Stimulated activated CD8-positive, alpha-beta memory T cell treated with anti-CD3 and anti-CD28 coated beads, Interleukin-4, amount 100 ng/mL, for 4 hours (primary cell): ENCODE measurements around the gene TSSK2.
"Not testable (repeated sequence)": the region's sequence is repeated elsewhere in the genome, so short reads cannot be mapped to it uniquely, and the experiment has no call there.

Source experiments
- DNase-seq, 2 donors: peaks; one replicate each; pipeline ENCODE4 v3.0.0-alpha.2; 2020; ENCODE audit warnings: low read depth in 2 of 2, low spot score in 1 of 2

Gene TSSK2

GRCh38 chr22:19130959-19131684, at the start of gene TSSK2:
Gene TSSK2, plus strand, starts transcription at chr22:19131308. Its CDS starts 92 bp downstream, at chr22:19131400.
- no peak for DNase-seq

GRCh38 chr22:19081351-19081750, 49.8 kb upstream of the TSSK2 start:
- no peak for DNase-seq

GRCh38 chr22:19082101-19082500, 49.0 kb upstream of the TSSK2 start:
- DNase-seq = no peak

- no peak for DNase-seq
These were observed 48.3 kb upstream of the TSSK2 start for GRCh38 chr22:19082793-19083192.

- DNase-seq = not testable (repeated sequence)
These were observed 47.0 kb upstream of the TSSK2 start for GRCh38 chr22:19084126-19084525.

- DNase-seq = not testable (repeated sequence)
These were observed 46.5 kb upstream of the TSSK2 start for GRCh38 chr22:19084586-19084985.

GRCh38 chr22:19085233-19085718, 45.8 kb upstream of the TSSK2 start:
- DNase-seq = no peak

GRCh38 chr22:19086417-19086816, 44.7 kb upstream of the TSSK2 start:
- DNase-seq = no peak

GRCh38 chr22:19086896-19087295, 44.2 kb upstream of the TSSK2 start:
- no peak for DNase-seq

- DNase-seq = no peak
These were observed 42.1 kb upstream of the TSSK2 start for GRCh38 chr22:19088866-19089595.

- DNase-seq = no peak
These were observed 40.9 kb upstream of the TSSK2 start for GRCh38 chr22:19090183-19090582.

GRCh38 chr22:19090586-19091127, 40.5 kb upstream of the TSSK2 start:
- DNase-seq = no peak

- DNase-seq = no peak
These were observed 38.4 kb upstream of the TSSK2 start for GRCh38 chr22:19092725-19093124.

GRCh38 chr22:19094393-19094997, 36.6 kb upstream of the TSSK2 start:
- DNase-seq = no peak

- no peak for DNase-seq
These were observed 34.6 kb upstream of the TSSK2 start for GRCh38 chr22:19096555-19096954.

GRCh38 chr22:19097518-19097917, 33.6 kb upstream of the TSSK2 start:
- DNase-seq = no peak

- DNase-seq = no peak
These were observed 33.0 kb upstream of the TSSK2 start for GRCh38 chr22:19098157-19098556.

GRCh38 chr22:19103880-19104821, 27.0 kb upstream of the TSSK2 start:
- no peak for DNase-seq

GRCh38 chr22:19105456-19105855, 25.7 kb upstream of the TSSK2 start:
- no peak for DNase-seq
